HFFc6 (cell line): ENCODE data around the gene LYRM1. TPM values are rescaled to one million over a fixed set of nuclear protein-coding genes. Genes with fewer than 3 reads are reported as not detected.

Experiments used
- DNase-seq: peaks from one replicate; pipeline ENCODE4 v3.0.0-alpha.2; 2018
- H3K27ac Mint-ChIP-seq: 2 replicates; pipeline ENCODE4 v1.8.0; 2020; ENCODE audit warnings: mild to moderate bottlenecking, mixed read lengths
- H3K27me3 Mint-ChIP-seq: 2 replicates; pipeline ENCODE4 v1.8.0; 2021; ENCODE audit warnings: mild to moderate bottlenecking, moderate library complexity, mixed read lengths; ENCODE audit not compliant: insufficient read depth
- H3K36me3 Mint-ChIP-seq: 2 replicates; pipeline ENCODE4 v1.8.0; 2021; ENCODE audit warnings: low read depth, mixed read lengths
- H3K4me1 Mint-ChIP-seq: 2 replicates; pipeline ENCODE4 v1.8.0; 2020; ENCODE audit warnings: low read depth, mixed read lengths
- H3K4me3 Mint-ChIP-seq: 2 replicates; pipeline ENCODE4 v1.8.0; 2020; ENCODE audit warnings: mild to moderate bottlenecking, moderate library complexity, mixed read lengths
- H3K9me3 Mint-ChIP-seq: 2 replicates; pipeline ENCODE4 v1.8.0; 2020; ENCODE audit warnings: mild to moderate bottlenecking, mixed read lengths
- long read RNA-seq: library from polyadenylated mRNA; unstranded; transcript quantifications from one replicate; pipeline ENCODE4 v2.0.0, GENCODE V29; 2019
- total RNA-seq, 6 experiments: library from RNA; stranded (reverse); fragmentation: NEBNext Ultra II Directional; extraction: Animal tissue kit (Norgen Biotek cat#: 25700); gene quantifications; 2 replicates in 1 of 6; 3 replicates in 5 of 6; pipeline ENCODE4 v1.2.3, GENCODE V29; 2021
- TF ChIP-seq, protein P1 (sequence below): fragments of 200-600 bp; sonication (generic); IDR thresholded peaks from 2 replicates; pipeline ENCODE4 v1.5.0; 2021; ENCODE audit warnings: antibody characterized with exemption, mild to moderate bottlenecking

The LYRM1 gene, protein sequence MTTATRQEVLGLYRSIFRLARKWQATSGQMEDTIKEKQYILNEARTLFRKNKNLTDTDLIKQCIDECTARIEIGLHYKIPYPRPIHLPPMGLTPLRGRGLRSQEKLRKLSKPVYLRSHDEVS
- total RNA-seq = 10 to 100 TPM; 22.2 to 28.4 (median 25.8) TPM
- long read RNA-seq, transcript LYRM1-208 (4 exons, 460 nt) = major isoform, 14 of 33 reads
- long read RNA-seq, transcript LYRM1-204 (4 exons, 1,558 nt) = minor isoform, 7 of 33 reads
- long read RNA-seq, partial matches to known transcripts = 1 of 33 reads
- long read RNA-seq, other reads (novel, unspliced or antisense) = 11 of 33 reads

GRCh38 chr16:20900299-20901067, at the start of gene LYRM1, which contains the start of gene DCUN1D3:
Gene LYRM1 (plus strand): TSS chr16:20900771. CDS start chr16:20915556, 14,785 bp downstream.
Gene DCUN1D3 (minus strand): TSS chr16:20900358. CDS start chr16:20862538, 37,820 bp downstream.
- TF ChIP-seq, protein P1, sequence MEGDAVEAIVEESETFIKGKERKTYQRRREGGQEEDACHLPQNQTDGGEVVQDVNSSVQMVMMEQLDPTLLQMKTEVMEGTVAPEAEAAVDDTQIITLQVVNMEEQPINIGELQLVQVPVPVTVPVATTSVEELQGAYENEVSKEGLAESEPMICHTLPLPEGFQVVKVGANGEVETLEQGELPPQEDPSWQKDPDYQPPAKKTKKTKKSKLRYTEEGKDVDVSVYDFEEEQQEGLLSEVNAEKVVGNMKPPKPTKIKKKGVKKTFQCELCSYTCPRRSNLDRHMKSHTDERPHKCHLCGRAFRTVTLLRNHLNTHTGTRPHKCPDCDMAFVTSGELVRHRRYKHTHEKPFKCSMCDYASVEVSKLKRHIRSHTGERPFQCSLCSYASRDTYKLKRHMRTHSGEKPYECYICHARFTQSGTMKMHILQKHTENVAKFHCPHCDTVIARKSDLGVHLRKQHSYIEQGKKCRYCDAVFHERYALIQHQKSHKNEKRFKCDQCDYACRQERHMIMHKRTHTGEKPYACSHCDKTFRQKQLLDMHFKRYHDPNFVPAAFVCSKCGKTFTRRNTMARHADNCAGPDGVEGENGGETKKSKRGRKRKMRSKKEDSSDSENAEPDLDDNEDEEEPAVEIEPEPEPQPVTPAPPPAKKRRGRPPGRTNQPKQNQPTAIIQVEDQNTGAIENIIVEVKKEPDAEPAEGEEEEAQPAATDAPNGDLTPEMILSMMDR = no peak
- H3K4me1 Mint-ChIP-seq = peaks cover 77% of the 10 kb centered on the region
- no peaks in the 10 kb centered on the region for H3K9me3 Mint-ChIP-seq
- DNase-seq = peak; percentile 99
- peaks cover 2% of the 10 kb centered on the region for H3K27me3 Mint-ChIP-seq
- peak within 1 kb of the TSS; percentile 89 for H3K4me3 Mint-ChIP-seq
- peaks cover 38% of the 10 kb centered on the region for H3K36me3 Mint-ChIP-seq
- peak within 1 kb of the TSS; percentile 97 for H3K27ac Mint-ChIP-seq

DNA sequence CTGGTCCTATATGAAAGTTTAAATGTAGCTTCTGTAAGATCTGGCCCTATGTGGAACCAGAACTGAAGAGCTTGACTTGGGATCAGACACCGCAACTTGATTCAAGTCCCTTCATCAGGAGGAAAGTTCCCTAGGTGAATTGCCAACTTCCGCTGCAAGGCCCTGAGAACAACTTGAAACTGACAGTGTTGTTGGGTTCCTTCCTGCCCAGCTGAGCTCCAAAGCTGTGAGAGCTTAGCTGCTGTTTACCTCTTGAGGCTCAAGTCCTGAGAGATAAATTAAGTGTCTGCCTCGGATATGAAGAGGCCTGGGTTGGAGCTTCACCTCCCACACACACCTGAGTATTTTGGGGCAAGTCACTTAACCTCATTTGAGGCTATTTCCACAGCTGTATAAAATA, 49.6 kb upstream of the LYRM1 start:
- H3K36me3 Mint-ChIP-seq = peaks cover 24% of the 10 kb centered on the region
- peaks cover 64% of the 10 kb centered on the region for H3K4me1 Mint-ChIP-seq
- peak overlapping the region; percentile 81; the same call in 1 of the 2 replicates for H3K27ac Mint-ChIP-seq
- H3K9me3 Mint-ChIP-seq = no peaks in the 10 kb centered on the region
- H3K27me3 Mint-ChIP-seq = peaks cover 2% of the 10 kb centered on the region; the same call in 1 of the 2 replicates
- H3K4me3 Mint-ChIP-seq = no peak overlapping the region
- no peak for DNase-seq
- TF ChIP-seq, protein P1 = no peak

DNA sequence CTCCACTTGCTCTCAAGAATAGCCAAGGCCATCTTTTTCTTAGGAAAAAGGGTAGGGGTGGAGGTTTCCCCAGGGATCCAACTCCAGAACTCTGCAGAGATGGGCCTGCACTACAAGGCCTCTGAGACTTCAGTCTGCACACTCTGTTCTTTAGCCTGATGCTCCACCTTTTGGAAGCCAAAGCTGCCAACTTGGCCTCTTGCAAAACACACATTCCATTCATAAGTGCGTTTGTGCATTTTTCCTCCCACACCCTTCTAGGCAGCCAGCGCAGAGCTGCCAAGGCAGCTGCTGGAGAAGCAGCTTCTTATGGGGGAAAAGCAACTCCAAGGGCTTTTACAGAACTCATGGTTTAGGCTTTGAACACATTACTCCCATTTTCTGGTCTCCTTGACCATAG, 49.0 kb upstream of the LYRM1 start:
- peaks cover 64% of the 10 kb centered on the region for H3K4me1 Mint-ChIP-seq
- H3K4me3 Mint-ChIP-seq = no peak overlapping the region; the same call in 1 of the 2 replicates
- H3K27me3 Mint-ChIP-seq = peaks cover 2% of the 10 kb centered on the region; the same call in 1 of the 2 replicates
- H3K9me3 Mint-ChIP-seq = no peaks in the 10 kb centered on the region
- TF ChIP-seq, protein P1 = 0 out of 2 replicates have a peak, but pooled peaks have one; percentile 18
- H3K27ac Mint-ChIP-seq = peak overlapping the region; percentile 81
- H3K36me3 Mint-ChIP-seq = peaks cover 28% of the 10 kb centered on the region
- DNase-seq = peak; percentile 79

DNA sequence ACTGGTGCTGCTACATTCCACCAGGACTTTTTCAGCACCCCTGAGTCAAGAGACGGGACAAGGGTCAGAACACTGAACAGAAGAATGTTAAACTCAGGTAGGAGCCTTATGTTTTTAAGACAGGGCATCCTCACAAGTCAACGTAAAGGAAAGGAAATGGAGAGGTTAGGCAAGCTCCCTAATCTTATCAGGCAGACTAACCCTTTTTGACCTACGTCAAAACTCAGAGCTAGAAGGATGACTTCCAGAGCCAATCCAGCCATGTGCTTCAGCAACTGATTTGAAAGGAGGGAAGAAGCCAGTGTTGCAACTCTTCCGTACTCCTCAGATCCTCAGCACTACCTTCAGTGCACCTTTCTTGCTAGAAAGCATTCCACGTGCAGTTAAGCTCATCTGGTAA, 47.4 kb upstream of the LYRM1 start:
- peaks cover 34% of the 10 kb centered on the region for H3K36me3 Mint-ChIP-seq
- H3K4me3 Mint-ChIP-seq = no peak overlapping the region
- TF ChIP-seq, protein P1 = no peak
- peaks cover 64% of the 10 kb centered on the region for H3K4me1 Mint-ChIP-seq
- DNase-seq = no peak
- peak overlapping the region; percentile 81; the same call in 1 of the 2 replicates for H3K27ac Mint-ChIP-seq
- H3K27me3 Mint-ChIP-seq = peaks cover 2% of the 10 kb centered on the region; the same call in 1 of the 2 replicates
- no peaks in the 10 kb centered on the region for H3K9me3 Mint-ChIP-seq

DNA sequence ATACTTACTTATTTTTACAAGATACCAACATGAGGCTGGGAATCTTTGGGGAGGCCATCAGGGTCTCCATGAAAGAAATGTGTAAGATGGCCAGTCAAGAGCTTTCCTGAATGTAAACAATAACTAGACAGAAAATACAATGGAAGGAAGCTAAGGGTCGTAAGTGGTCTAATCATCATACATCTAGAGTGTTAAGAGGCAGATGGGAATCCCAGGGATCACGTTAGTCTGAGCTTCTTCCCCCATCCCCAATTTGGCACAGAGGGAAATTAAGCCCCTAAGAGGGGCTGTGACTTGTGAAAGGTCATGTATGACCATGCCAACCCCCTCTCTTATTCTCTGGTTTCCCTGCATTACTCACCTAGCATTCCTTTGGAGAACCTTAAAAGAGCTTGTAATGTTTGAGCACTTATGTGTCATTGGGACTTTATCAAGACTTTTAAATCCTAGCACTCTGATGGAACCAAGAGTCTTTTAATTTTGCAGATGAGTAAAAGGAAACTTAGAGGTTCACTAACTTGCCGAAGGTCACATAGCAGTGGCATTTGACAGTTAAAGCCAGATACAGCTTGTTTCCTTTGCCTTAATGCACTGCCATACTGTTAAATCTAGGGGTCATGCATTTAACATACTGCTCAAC, 46.5 kb upstream of the LYRM1 start:
- DNase-seq = no peak
- no peaks in the 10 kb centered on the region for H3K9me3 Mint-ChIP-seq
- peaks cover 64% of the 10 kb centered on the region for H3K4me1 Mint-ChIP-seq
- peak overlapping the region; percentile 66 for H3K27ac Mint-ChIP-seq
- peaks cover 2% of the 10 kb centered on the region; the same call in 1 of the 2 replicates for H3K27me3 Mint-ChIP-seq
- peak overlapping the region; percentile 13; the same call in 1 of the 2 replicates for H3K4me3 Mint-ChIP-seq
- H3K36me3 Mint-ChIP-seq = peaks cover 36% of the 10 kb centered on the region
- TF ChIP-seq, protein P1 = no peak
